Uterus (tissue), 4 donors: Measurements from ENCODE around the gene TAPT1. TPM values are rescaled to one million over a fixed set of nuclear protein-coding genes. Genes with fewer than 3 reads are reported as not detected.

Experiments used
- DNase-seq, 2 donors: peaks; one replicate each; pipeline ENCODE4 v3.0.0-alpha.2; 2019 to 2020
- H3K27ac ChIP-seq, 2 donors: fragments of 200-600 bp; sonication (generic); 1 replicate in 1 of 2; 2 replicates in 1 of 2; pipeline ENCODE4 v1.5.1; 2016 to 2018
- H3K27me3 ChIP-seq, 2 donors: fragments of 200-600 bp; sonication (generic); one replicate each; pipeline ENCODE4 v1.5.1; 2018 to 2019; ENCODE audit warnings: control low read depth in 1 of 2
- H3K36me3 ChIP-seq, 2 donors: fragments of 200-600 bp; sonication (generic); one replicate each; pipeline ENCODE4 v1.5.1; 2019; ENCODE audit warnings: control low read depth in 1 of 2
- H3K4me1 ChIP-seq, 2 donors: fragments of 200-600 bp; sonication (generic); one replicate each; pipeline ENCODE4 v1.5.1; 2018 to 2019; ENCODE audit warnings: control low read depth in 1 of 2
- H3K4me3 ChIP-seq, 2 donors: fragments of 200-600 bp; sonication (generic); 1 replicate in 1 of 2; 2 replicates in 1 of 2; pipeline ENCODE4 v1.5.1; 2018 to 2019; ENCODE audit warnings: mild to moderate bottlenecking in 1 of 2
- H3K9me3 ChIP-seq, 2 donors: fragments of 200-600 bp; sonication (generic); one replicate each; pipeline ENCODE4 v1.5.1; 2019; ENCODE audit warnings: control low read depth in 1 of 2
- CTCF ChIP-seq, 4 experiments: fragments of 200-600 bp in 2 of 4; fragments of 450-650 bp in 2 of 4; sonication (generic) in 2 of 4; IDR thresholded peaks; one replicate each; pipeline ENCODE4 v1.5.1; 2016 to 2019; ENCODE audit warnings: antibody characterized with exemption in 4 of 4, mild to moderate bottlenecking in 2 of 4, moderate library complexity in 1 of 4
- POLR2A ChIP-seq, 2 donors: fragments of 450-650 bp; IDR thresholded peaks; one replicate each; pipeline ENCODE4 v1.6.1; 2016; ENCODE audit warnings: antibody characterized with exemption in 2 of 2, mild to moderate bottlenecking in 1 of 2, moderate library complexity in 1 of 2
- intact Hi-C: fragments of 100-400 bp; cut with DNase I; formaldehyde crosslinking; loops from one replicate; pipeline ENCODE4 v1.15.1; 2023; ENCODE audit warnings: low total_unique reads
- total RNA-seq, 4 donors: library from RNA; depleted of rRNA in 3 of 4; stranded (reverse); fragments of >200 nt in 3 of 4; gene quantifications; one replicate each; pipeline versions ENCODE4 v1.1.0 to v1.2.4, GENCODE V29; 2014 to 2023
- donor health status: DM: yes; HTN: yes; CAD: no.

Gene TAPT1
- total RNA-seq, 4 donors from 2014 or later = 28.2 to 68.5 (median 63.5) TPM

- H3K27me3 ChIP-seq = no peaks in the 10 kb centered on the region
- no peak overlapping the region for H3K27ac ChIP-seq
- H3K9me3 ChIP-seq = no peaks in the 10 kb centered on the region
- no peak for TF ChIP-seq POLR2A (IDR thresholded peaks at IDR 0.05)
- DNase-seq = no peak
- no peak overlapping the region for H3K4me3 ChIP-seq
- H3K4me1 ChIP-seq = no peaks in the 10 kb centered on the region
- intact Hi-C loops = no loop called here
- no peaks in the 10 kb centered on the region for H3K36me3 ChIP-seq
Measured at GRCh38 chr4:16122784-16123183, 103.5 kb downstream of the TAPT1 start.

- intact Hi-C loops = no loop called here
- no peak for DNase-seq
- TF ChIP-seq CTCF (IDR thresholded peaks at IDR 0.05) (no peak), POLR2A (IDR thresholded peaks at IDR 0.05) (no peak)
Measured at GRCh38 chr4:16122308-16122711, 104.0 kb downstream of the TAPT1 start.

GRCh38 chr4:16120720-16121119 lies 105.6 kb downstream of the TAPT1 start:
- no peaks in the 10 kb centered on the region for H3K36me3 ChIP-seq
- H3K27me3 ChIP-seq = no peaks in the 10 kb centered on the region
- H3K4me1 ChIP-seq = no peaks in the 10 kb centered on the region
- TF ChIP-seq CTCF (IDR thresholded peaks at IDR 0.05) (no peak), POLR2A (IDR thresholded peaks at IDR 0.05) (no peak)
- no peak overlapping the region for H3K27ac ChIP-seq
- intact Hi-C loops = no loop called here
- no peak for DNase-seq
- H3K9me3 ChIP-seq = no peaks in the 10 kb centered on the region
- no peak overlapping the region for H3K4me3 ChIP-seq

More at GRCh38 chr4:16122308-16122711, 104.0 kb downstream of the TAPT1 start:
- Histone ChIP-seq H3K4me3 (no peak overlapping the region), H3K9me3 (no peaks in the 10 kb centered on the region), H3K27me3 (no peaks in the 10 kb centered on the region), H3K36me3 (no peaks in the 10 kb centered on the region), H3K27ac (no peak overlapping the region), H3K4me1 (no peaks in the 10 kb centered on the region)

GRCh38 chr4:16119981-16120380 lies 106.3 kb downstream of the TAPT1 start:
- Histone ChIP-seq H3K27ac (no peak overlapping the region), H3K9me3 (no peaks in the 10 kb centered on the region), H3K4me3 (no peak overlapping the region), H3K4me1 (no peaks in the 10 kb centered on the region), H3K27me3 (no peaks in the 10 kb centered on the region), H3K36me3 (no peaks in the 10 kb centered on the region)
- TF ChIP-seq POLR2A (IDR thresholded peaks at IDR 0.05) = no peak
- TF ChIP-seq CTCF (IDR thresholded peaks at IDR 0.05) = no peak
- DNase-seq = no peak
- intact Hi-C loops = no loop called here

- Histone ChIP-seq H3K36me3 (no peaks in the 10 kb centered on the region), H3K4me3 (no peak overlapping the region), H3K27ac (no peak overlapping the region), H3K9me3 (no peaks in the 10 kb centered on the region), H3K27me3 (no peaks in the 10 kb centered on the region), H3K4me1 (no peaks in the 10 kb centered on the region)
- intact Hi-C loops = no loop called here
- DNase-seq = no peak
- TF ChIP-seq POLR2A (IDR thresholded peaks at IDR 0.05) (no peak), CTCF (IDR thresholded peaks at IDR 0.05) (no peak)
Measured at GRCh38 chr4:16118090-16118489, 108.2 kb downstream of the TAPT1 start.

- no peak for TF ChIP-seq POLR2A (IDR thresholded peaks at IDR 0.05)
- TF ChIP-seq CTCF (IDR thresholded peaks at IDR 0.05) = no peak
- Histone ChIP-seq H3K27ac (no peak overlapping the region), H3K36me3 (no peaks in the 10 kb centered on the region), H3K9me3 (no peaks in the 10 kb centered on the region), H3K4me1 (no peaks in the 10 kb centered on the region), H3K27me3 (no peaks in the 10 kb centered on the region), H3K4me3 (no peak overlapping the region)
- DNase-seq = no peak
- intact Hi-C loops = no loop called here
Measured at GRCh38 chr4:16117164-16117563, 109.1 kb downstream of the TAPT1 start.
